Ovary (tissue), 9 donors: Measurements from ENCODE around the gene LAMA2. TPM values are rescaled to one million over a fixed set of nuclear protein-coding genes. Genes with fewer than 3 reads are reported as not detected.

Experiments used
- DNase-seq, 5 donors: peaks; one replicate each; pipeline ENCODE4 v3.0.0-alpha.2; 2019 to 2020
- H3K27ac ChIP-seq, 2 donors: fragments of 200-600 bp; one replicate each; pipeline versions ENCODE4 v1.5.1 to v1.8.0; 2019 to 2022
- H3K27me3 ChIP-seq: fragments of 200-600 bp; one replicate; pipeline ENCODE4 v1.8.0; 2022
- H3K36me3 ChIP-seq: fragments of 200-600 bp; sonication (generic); one replicate; pipeline ENCODE4 v1.5.1; 2019
- H3K4me1 ChIP-seq: one replicate; pipeline ENCODE4 v1.8.1; 2013; ENCODE audit warnings: mild to moderate bottlenecking, moderate library complexity; ENCODE audit not compliant: insufficient read depth
- H3K4me3 ChIP-seq: fragments of 200-600 bp; sonication (generic); one replicate; pipeline ENCODE4 v1.5.1; 2017
- H3K9me3 ChIP-seq, 2 donors: fragments of 200-600 bp in 1 of 2; sonication (generic) in 1 of 2; one replicate each; pipeline versions ENCODE4 v1.5.1 to v1.8.1; 2013 to 2019; ENCODE audit warnings: mild to moderate bottlenecking in 1 of 2, moderate library complexity in 1 of 2
- EP300 ChIP-seq: sonication (generic); formaldehyde crosslinking; IDR thresholded peaks from one replicate; pipeline ENCODE4 v1.6.1; 2017; ENCODE audit warnings: antibody characterized with exemption
- POLR2A ChIP-seq: fragments of 450-650 bp; IDR thresholded peaks from one replicate; pipeline ENCODE4 v1.6.1; 2017; ENCODE audit warnings: antibody characterized with exemption, mild to moderate bottlenecking, moderate library complexity
- WGBS, 3 donors: extraction: QIAGEN DNeasy Blood & Tissue Kit in 1 of 3; methylation state at CpG; one replicate each; pipeline versions ENCODE4 v1.1.5 to v1.1.7; 2013 to 2017; 5-methylcytosine and 5-hydroxymethylcytosine counted together
- intact Hi-C, 4 donors: fragments of 100-400 bp; cut with DNase I; formaldehyde crosslinking; loops; one replicate each; pipeline versions ENCODE4 v1.11.0 to v1.15.1; 2022 to 2023
- polyA plus RNA-seq, 2 donors: library from polyadenylated mRNA; stranded (reverse); fragments of 200-250 nt in 1 of 2; fragments of 350-450 nt in 1 of 2; fragmentation: Illumina TruSeq in 1 of 2; extraction: RNeasy Lipid Tissue Mini Kit (QIAGEN cat#74804) in 1 of 2; gene quantifications; one replicate each; pipeline ENCODE4 v1.2.3, GENCODE V29; 2013 to 2014
- total RNA-seq, 7 donors: library from RNA; depleted of rRNA in 2 of 7; stranded (reverse); fragments of >200 nt in 2 of 7; fragmentation: NEBNext Ultra II Directional in 3 of 7; extraction: Animal tissue kit (Norgen Biotek cat#: 25700) in 3 of 7; gene quantifications; one replicate each; pipeline versions ENCODE4 v1.1.0 to v1.2.4, GENCODE V29; 2016 to 2023
- TF ChIP-seq, protein P1 (sequence below), 3 donors: fragments of 450-650 bp in 2 of 3; fragments of 200-600 bp in 1 of 3; IDR thresholded peaks; one replicate each; pipeline versions ENCODE4 v1.5.1 to v1.8.0; 2016 to 2022; ENCODE audit warnings: antibody characterized with exemption in 3 of 3, mild to moderate bottlenecking in 1 of 3
- donor health status: DM: no; HTN: no; CAD: no; lungs with moderate emphysema.
- donor health status: DM: no; HTN: no; CAD: no.
- donor health status: Bipolar disorder and iron deficiency.
- donor health status: DM: yes; HTN: yes; CAD: no.
- donor health status: DM: no; HTN: no; CAD: no.
- donor health status: DM: yes; HTN: yes; CAD: no.

The LAMA2 gene
- total and polyA plus RNA-seq, 9 donors = 42.5 to 226 (median 121) TPM

DNA sequence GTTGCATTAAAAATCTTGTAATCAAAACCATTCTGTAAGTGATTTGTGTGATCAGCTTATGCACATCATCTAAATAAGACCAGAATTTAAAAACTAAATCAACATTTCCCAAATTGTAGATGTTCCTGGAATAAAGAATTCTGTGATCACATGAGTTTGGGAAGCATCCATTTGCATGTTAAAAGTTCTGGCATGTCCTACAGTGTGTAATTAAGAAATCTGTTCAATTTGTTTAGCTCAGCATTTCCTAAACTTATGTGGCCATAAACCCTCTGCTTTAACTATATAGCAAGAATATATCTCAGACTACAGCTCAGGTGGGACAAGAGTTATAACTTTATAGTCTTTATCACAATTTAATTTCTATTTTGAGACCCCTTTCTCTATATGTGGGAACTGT, 399.1 kb downstream of the LAMA2 start:
- H3K4me1 ChIP-seq = no peaks in the 10 kb centered on the region
- no peak overlapping the region for H3K4me3 ChIP-seq
- no peaks in the 10 kb centered on the region for H3K9me3 ChIP-seq
- H3K27me3 ChIP-seq = no peaks in the 10 kb centered on the region
- no peak overlapping the region for H3K27ac ChIP-seq
- DNase-seq = no peak
- H3K36me3 ChIP-seq = no peaks in the 10 kb centered on the region
- TF ChIP-seq POLR2A = no peak
- TF ChIP-seq EP300 = no peak
- TF ChIP-seq, protein P1, sequence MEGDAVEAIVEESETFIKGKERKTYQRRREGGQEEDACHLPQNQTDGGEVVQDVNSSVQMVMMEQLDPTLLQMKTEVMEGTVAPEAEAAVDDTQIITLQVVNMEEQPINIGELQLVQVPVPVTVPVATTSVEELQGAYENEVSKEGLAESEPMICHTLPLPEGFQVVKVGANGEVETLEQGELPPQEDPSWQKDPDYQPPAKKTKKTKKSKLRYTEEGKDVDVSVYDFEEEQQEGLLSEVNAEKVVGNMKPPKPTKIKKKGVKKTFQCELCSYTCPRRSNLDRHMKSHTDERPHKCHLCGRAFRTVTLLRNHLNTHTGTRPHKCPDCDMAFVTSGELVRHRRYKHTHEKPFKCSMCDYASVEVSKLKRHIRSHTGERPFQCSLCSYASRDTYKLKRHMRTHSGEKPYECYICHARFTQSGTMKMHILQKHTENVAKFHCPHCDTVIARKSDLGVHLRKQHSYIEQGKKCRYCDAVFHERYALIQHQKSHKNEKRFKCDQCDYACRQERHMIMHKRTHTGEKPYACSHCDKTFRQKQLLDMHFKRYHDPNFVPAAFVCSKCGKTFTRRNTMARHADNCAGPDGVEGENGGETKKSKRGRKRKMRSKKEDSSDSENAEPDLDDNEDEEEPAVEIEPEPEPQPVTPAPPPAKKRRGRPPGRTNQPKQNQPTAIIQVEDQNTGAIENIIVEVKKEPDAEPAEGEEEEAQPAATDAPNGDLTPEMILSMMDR (IDR thresholded peaks at IDR 0.05) = no peak
- intact Hi-C loops = no loop called here

DNA sequence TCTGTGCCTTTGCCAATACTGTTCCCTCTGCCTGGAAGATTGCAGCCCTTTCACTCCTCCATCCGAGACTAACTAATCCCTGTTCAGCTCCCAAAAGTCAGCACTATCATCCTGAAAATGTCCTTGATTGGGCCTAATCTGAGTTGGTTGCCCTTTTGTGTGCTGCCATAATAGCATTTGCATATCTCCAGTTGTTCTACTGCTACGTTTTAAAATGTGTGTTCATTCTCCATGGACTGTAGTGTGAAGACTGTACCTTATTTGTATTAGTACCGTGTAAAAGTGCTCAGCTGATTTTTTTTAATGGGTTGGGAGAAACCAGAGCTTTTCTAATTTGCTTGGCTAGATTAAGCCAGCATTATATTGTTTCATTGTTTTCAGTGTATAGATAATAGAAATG, 401.3 kb downstream of the LAMA2 start:
- Histone ChIP-seq H3K4me3 (no peak overlapping the region), H3K27ac (no peak overlapping the region), H3K36me3 (no peaks in the 10 kb centered on the region), H3K9me3 (no peaks in the 10 kb centered on the region), H3K4me1 (no peaks in the 10 kb centered on the region), H3K27me3 (no peaks in the 10 kb centered on the region)
- 64 to 77% (median 65%) methylated on average over 3 of the region's 3 CpGs for WGBS, 3 donors
- TF ChIP-seq EP300 (no peak), POLR2A (no peak)
- TF ChIP-seq, protein P1 (IDR thresholded peaks at IDR 0.05) = no peak
- intact Hi-C loops = no loop called here
- DNase-seq = no peak

DNA sequence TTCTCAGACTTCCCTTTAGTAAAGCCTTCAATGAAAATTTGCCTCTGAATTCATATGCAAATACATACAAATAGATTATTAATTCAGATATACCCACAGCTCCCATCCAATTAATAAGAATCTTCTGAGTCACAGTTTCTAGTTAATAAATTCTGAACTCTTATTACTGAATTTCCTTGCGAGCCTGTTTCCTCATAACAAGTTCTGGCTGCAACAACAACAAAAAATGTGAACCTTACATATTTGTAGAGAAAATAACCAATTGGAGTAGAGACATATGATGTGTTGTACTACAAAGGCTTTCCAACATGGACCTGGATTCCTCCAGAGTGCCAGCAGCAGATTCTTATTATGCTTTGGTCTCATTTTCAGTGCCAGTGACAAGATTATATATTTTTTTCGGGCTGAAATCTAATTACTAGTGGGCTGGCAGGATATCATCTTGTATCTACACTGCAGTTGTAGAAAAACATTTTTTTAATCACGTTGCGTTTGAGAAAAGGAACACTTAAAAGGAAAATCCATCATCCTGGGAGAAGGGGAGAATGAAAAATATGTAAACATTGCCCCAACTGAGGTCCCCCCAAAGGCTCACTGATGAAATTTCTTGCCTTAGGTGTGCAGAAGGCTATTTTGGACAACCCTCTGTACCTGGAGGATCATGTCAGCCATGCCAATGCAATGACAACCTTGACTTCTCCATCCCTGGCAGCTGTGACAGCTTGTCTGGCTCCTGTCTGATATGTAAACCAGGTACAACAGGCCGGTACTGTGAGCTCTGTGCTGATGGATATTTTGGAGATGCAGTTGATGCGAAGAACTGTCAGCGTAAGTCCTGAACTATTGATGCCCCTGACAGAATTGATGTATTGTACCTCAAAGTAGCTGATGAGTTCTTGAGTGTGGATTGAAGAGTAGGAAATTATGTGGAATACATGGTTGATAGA, 404.6 kb downstream of the LAMA2 start:
- H3K36me3 ChIP-seq = no peaks in the 10 kb centered on the region
- no peak overlapping the region for H3K4me3 ChIP-seq
- intact Hi-C loops = no loop called here
- no peaks in the 10 kb centered on the region for H3K27me3 ChIP-seq
- no peak for DNase-seq
- H3K4me1 ChIP-seq = no peaks in the 10 kb centered on the region
- 78 to 85% (median 79%) methylated on average over 7 of the region's 7 CpGs for WGBS, 3 donors
- no peak for TF ChIP-seq EP300
- no peak for TF ChIP-seq POLR2A
- TF ChIP-seq, protein P1 (IDR thresholded peaks at IDR 0.05) = no peak
- no peak overlapping the region for H3K27ac ChIP-seq
- no peaks in the 10 kb centered on the region for H3K9me3 ChIP-seq

DNA sequence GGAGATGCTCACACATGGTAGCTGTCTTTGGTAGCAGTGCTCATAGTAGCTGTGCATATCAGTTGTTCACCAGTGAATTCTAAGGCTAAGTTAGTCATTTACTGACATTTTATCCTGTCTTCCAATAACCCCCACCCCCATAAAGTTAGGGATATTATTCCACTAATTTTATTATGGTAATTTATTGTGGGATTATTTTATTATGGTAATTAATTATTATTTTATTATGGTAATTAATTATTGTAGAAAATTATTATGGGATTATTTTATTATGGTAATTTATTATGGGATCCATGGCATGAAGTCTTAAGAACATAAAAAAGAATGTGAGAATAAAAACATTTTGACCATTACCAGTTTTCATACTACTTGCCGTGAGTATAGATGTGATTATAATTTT, 406.5 kb downstream of the LAMA2 start:
- Histone ChIP-seq H3K4me3 (no peak overlapping the region), H3K4me1 (no peaks in the 10 kb centered on the region), H3K27me3 (no peaks in the 10 kb centered on the region), H3K9me3 (no peaks in the 10 kb centered on the region), H3K36me3 (no peaks in the 10 kb centered on the region), H3K27ac (no peak overlapping the region)
- WGBS, 3 donors = 85 to 98% (median 97%) methylated on average over 1 of the region's 1 CpG
- intact Hi-C loops = no loop called here
- no peak for DNase-seq
- TF ChIP-seq POLR2A (no peak), EP300 (no peak)
- TF ChIP-seq, protein P1 (IDR thresholded peaks at IDR 0.05) = no peak
